Left kidney (tissue), 2 donors: ENCODE data around the gene CACNA2D2. TPM values are rescaled to one million over a fixed set of nuclear protein-coding genes. Genes with fewer than 3 reads are reported as not detected.

Experiments used
- DNase-seq: peaks from one replicate; pipeline ENCODE4 v3.0.0-alpha.2; 2013
- polyA plus RNA-seq: library from polyadenylated mRNA; unstranded; fragments of 120-200 nt; gene quantifications from one replicate; pipeline ENCODE4 v1.2.1, GENCODE V29; 2013; ENCODE audit not compliant: insufficient read length

The CACNA2D2 gene
- polyA plus RNA-seq, 1 donor, result 14.6 TPM

- no peak for DNase-seq
These were observed 132.2 kb downstream of the CACNA2D2 start for GRCh38 chr3:50371133-50371685.

- no peak for DNase-seq
These were observed 132.8 kb downstream of the CACNA2D2 start for GRCh38 chr3:50370594-50370993.

GRCh38 chr3:50369012-50369670, 134.3 kb downstream of the CACNA2D2 start:
- DNase-seq, result no peak

GRCh38 chr3:50365842-50366220, 137.6 kb downstream of the CACNA2D2 start:
- DNase-seq, result no peak

GRCh38 chr3:50365080-50365841, 138.2 kb downstream of the CACNA2D2 start:
- DNase-seq, result no peak

- no peak for DNase-seq
These were observed 138.8 kb downstream of the CACNA2D2 start for GRCh38 chr3:50364573-50365079.

GRCh38 chr3:50359760-50360110, 143.7 kb downstream of the CACNA2D2 start:
- no peak for DNase-seq

GRCh38 chr3:50358911-50359759, 144.3 kb downstream of the CACNA2D2 start, which contains the start of gene TMEM115:
Gene TMEM115, minus strand, starts transcription at chr3:50359521. Its CDS starts 458 bp downstream, at chr3:50359063.
- DNase-seq, result peak; percentile 97

- no peak for DNase-seq
These were observed 145.0 kb downstream of the CACNA2D2 start for GRCh38 chr3:50358355-50358910.

- no peak for DNase-seq
These were observed 146.0 kb downstream of the CACNA2D2 start for GRCh38 chr3:50357481-50357880.

GRCh38 chr3:50356553-50356952, 146.9 kb downstream of the CACNA2D2 start:
- DNase-seq, result no peak

GRCh38 chr3:50355829-50356552, 147.4 kb downstream of the CACNA2D2 start:
- no peak for DNase-seq

- no peak for DNase-seq
These were observed 148.6 kb downstream of the CACNA2D2 start for GRCh38 chr3:50354850-50355249.

GRCh38 chr3:50354186-50354764, 149.2 kb downstream of the CACNA2D2 start:
- DNase-seq, result no peak

GRCh38 chr3:50353245-50354004, 150.0 kb downstream of the CACNA2D2 start:
- DNase-seq, result no peak

- no peak for DNase-seq
These were observed 150.7 kb downstream of the CACNA2D2 start for GRCh38 chr3:50352781-50353180.

GRCh38 chr3:50351323-50351697, 152.1 kb downstream of the CACNA2D2 start:
- DNase-seq, result no peak

- peak; percentile 91 for DNase-seq
These were observed 152.7 kb downstream of the CACNA2D2 start, which contains the start of the genes CYB561D2 and NPRL2 for GRCh38 chr3:50350527-50351322. Gene CYB561D2, plus strand, starts transcription at chr3:50350862. Its CDS starts 572 bp downstream, at chr3:50351434. Gene NPRL2, minus strand, starts transcription at chr3:50350775. Its CDS starts 123 bp downstream, at chr3:50350652.

GRCh38 chr3:50350213-50350526, 153.3 kb downstream of the CACNA2D2 start:
- DNase-seq, result no peak
